ENCODE data around the gene CETP. TPM values are rescaled to one million over a fixed set of nuclear protein-coding genes. Genes with fewer than 3 reads are reported as not detected.

The CETP gene
- total RNA-seq, 4 donors from 2014 or later, result not detected

GRCh38 chr16:56980792-56981724 is 19.3 kb downstream of the CETP start:
- in situ Hi-C loops (cut with MboI; ENCODE audit: low sequenced_read_pairs in 4 of 4), result no loop called here
- DNase-seq, result no peak
- Histone ChIP-seq H3K4me1 (peaks cover 0 to 12% of the 10 kb centered on the region in 2 donors), H3K4me3 (no peak overlapping the region), H3K9me3 (no peaks in the 10 kb centered on the region), H3K27ac (no peak overlapping the region), H3K27me3 (no peaks in the 10 kb centered on the region), H3K36me3 (no peaks in the 10 kb centered on the region)
- intact Hi-C loops (cut with DNase I; ENCODE audit: low total_unique reads), result no loop called here
- TF ChIP-seq CTCF (IDR thresholded peaks at IDR 0.05 in 4 of 5, conservative IDR thresholded peaks at IDR 0.05 in 1 of 5), result no peak
- TF ChIP-seq POLR2A (IDR thresholded peaks at IDR 0.05), result no peak
- no peak for ATAC-seq

DNA sequence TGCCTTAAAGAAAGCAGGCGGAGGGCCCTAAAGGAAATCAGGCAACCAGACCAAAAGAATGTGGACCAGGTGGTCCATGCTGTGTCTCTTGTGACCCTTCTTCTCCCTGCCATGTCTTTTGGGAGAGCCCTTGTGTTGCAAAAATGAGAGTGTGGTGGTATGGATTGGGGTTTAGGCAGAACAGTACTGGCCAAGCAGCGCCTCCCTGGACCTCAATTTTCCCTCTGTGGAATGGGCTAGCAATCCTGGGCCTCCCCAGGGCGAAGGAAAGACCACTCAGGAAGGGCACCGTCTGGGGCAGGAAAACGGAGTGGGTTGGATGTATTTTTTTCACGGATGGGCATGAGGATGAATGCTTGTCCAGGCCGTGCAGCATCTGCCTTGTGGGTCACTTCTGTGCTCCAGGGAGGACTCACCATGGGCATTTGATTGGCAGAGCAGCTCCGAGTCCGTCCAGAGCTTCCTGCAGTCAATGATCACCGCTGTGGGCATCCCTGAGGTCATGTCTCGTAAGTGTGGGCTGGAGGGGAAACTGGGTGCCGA is 20.1 kb downstream of the CETP start:
- H3K4me3 ChIP-seq, result no peak overlapping the region

GRCh38 chr16:56982695-56983094 is 20.9 kb downstream of the CETP start:
- intact Hi-C loops (cut with DNase I; ENCODE audit: low total_unique reads), result no loop called here
- no peak for ATAC-seq

More for the DNA sequence above, 20.1 kb downstream of the CETP start:
- H3K27ac ChIP-seq, result no peak overlapping the region
- H3K27me3 ChIP-seq, result no peaks in the 10 kb centered on the region
- in situ Hi-C loops (cut with MboI; ENCODE audit: low sequenced_read_pairs in 4 of 4) (no loop called here), intact Hi-C loops (cut with DNase I; ENCODE audit: low total_unique reads) (no loop called here)
- ATAC-seq (no peak), DNase-seq (no peak)
- TF ChIP-seq POLR2A (IDR thresholded peaks at IDR 0.05) (no peak), CTCF (IDR thresholded peaks at IDR 0.05 in 4 of 5, conservative IDR thresholded peaks at IDR 0.05 in 1 of 5) (no peak)
- peaks cover 0 to 12% of the 10 kb centered on the region in 2 donors for H3K4me1 ChIP-seq
- no peaks in the 10 kb centered on the region for H3K9me3 ChIP-seq
- H3K36me3 ChIP-seq, result no peaks in the 10 kb centered on the region

GRCh38 chr16:56983211-56983751 is 21.5 kb downstream of the CETP start:
- Histone ChIP-seq H3K27ac (no peak overlapping the region), H3K9me3 (no peaks in the 10 kb centered on the region), H3K36me3 (no peaks in the 10 kb centered on the region), H3K4me3 (no peak overlapping the region), H3K27me3 (no peaks in the 10 kb centered on the region), H3K4me1 (peaks cover 0 to 12% of the 10 kb centered on the region in 2 donors)
- intact Hi-C loops (cut with DNase I; ENCODE audit: low total_unique reads), result no loop called here
- DNase-seq (no peak), ATAC-seq (no peak)
- in situ Hi-C loops (cut with MboI; ENCODE audit: low sequenced_read_pairs in 4 of 4), result no loop called here
- TF ChIP-seq CTCF (IDR thresholded peaks at IDR 0.05 in 4 of 5, conservative IDR thresholded peaks at IDR 0.05 in 1 of 5) (no peak), POLR2A (IDR thresholded peaks at IDR 0.05) (no peak)

More at GRCh38 chr16:56982695-56983094, 20.9 kb downstream of the CETP start:
- DNase-seq, result no peak
- Histone ChIP-seq H3K4me3 (no peak overlapping the region), H3K9me3 (no peaks in the 10 kb centered on the region), H3K4me1 (peaks cover 0 to 12% of the 10 kb centered on the region in 2 donors), H3K27ac (no peak overlapping the region), H3K36me3 (no peaks in the 10 kb centered on the region), H3K27me3 (no peaks in the 10 kb centered on the region)
- in situ Hi-C loops (cut with MboI; ENCODE audit: low sequenced_read_pairs in 4 of 4), result no loop called here
- TF ChIP-seq POLR2A (IDR thresholded peaks at IDR 0.05) (no peak), CTCF (IDR thresholded peaks at IDR 0.05 in 4 of 5, conservative IDR thresholded peaks at IDR 0.05 in 1 of 5) (no peak)
